ENCODE data around the gene THBS2.

DNA sequence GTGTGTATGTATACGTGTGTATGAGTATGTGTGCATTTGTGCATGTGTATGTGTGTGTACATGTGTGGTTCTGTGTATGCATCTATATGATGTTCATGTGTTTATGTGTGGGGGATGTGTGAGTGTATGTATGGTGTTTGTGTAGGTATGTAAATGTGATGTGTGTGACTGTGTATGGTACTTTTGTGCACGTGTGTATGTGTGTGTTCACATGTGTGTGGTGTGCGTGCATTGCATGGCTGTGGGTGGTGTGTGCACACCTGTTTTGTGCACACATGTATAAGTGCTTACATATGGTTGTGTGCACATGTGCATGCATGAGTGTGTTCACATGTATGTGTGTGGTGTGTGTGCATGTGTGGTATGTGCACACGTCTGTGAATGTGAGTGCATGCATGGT, 6.2 kb downstream of the THBS2 start:
- no peak for TF ChIP-seq EZH2 (IDR thresholded peaks at IDR 0.05; ENCODE audit: borderline replicate concordance, low read length)
- TF ChIP-seq, protein P1, sequence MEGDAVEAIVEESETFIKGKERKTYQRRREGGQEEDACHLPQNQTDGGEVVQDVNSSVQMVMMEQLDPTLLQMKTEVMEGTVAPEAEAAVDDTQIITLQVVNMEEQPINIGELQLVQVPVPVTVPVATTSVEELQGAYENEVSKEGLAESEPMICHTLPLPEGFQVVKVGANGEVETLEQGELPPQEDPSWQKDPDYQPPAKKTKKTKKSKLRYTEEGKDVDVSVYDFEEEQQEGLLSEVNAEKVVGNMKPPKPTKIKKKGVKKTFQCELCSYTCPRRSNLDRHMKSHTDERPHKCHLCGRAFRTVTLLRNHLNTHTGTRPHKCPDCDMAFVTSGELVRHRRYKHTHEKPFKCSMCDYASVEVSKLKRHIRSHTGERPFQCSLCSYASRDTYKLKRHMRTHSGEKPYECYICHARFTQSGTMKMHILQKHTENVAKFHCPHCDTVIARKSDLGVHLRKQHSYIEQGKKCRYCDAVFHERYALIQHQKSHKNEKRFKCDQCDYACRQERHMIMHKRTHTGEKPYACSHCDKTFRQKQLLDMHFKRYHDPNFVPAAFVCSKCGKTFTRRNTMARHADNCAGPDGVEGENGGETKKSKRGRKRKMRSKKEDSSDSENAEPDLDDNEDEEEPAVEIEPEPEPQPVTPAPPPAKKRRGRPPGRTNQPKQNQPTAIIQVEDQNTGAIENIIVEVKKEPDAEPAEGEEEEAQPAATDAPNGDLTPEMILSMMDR (IDR thresholded peaks at IDR 0.05; ENCODE audit: low read length) = no peak

Data from OCI-LY1 (cell line).